PC-9 (cell line): ENCODE measurements around the gene ABCC3. TPM values are rescaled to one million over a fixed set of nuclear protein-coding genes. Genes with fewer than 3 reads are reported as not detected.

ENCODE experiments used
- BruUV-seq: library from RNA; stranded (reverse); fragments of 400-500 nt; replicated peaks from 2 replicates; lab custom pipeline; 2021; lab: Mats Ljungman, UMichigan
- CTCF ChIA-PET: fragments of 300-600 bp; sonication (Branson Sonifier 250); formaldehyde crosslinking; loops from one replicate; lab custom pipeline; 2022; ENCODE audit warnings: antibody characterized with exemption; lab: Charles Lee
- POLR2A ChIA-PET: fragments of 300-600 bp; sonication (Branson Sonifier 250); formaldehyde crosslinking; loops from one replicate; lab custom pipeline; 2022; ENCODE audit warnings: antibody characterized with exemption; ENCODE audit not compliant: unreplicated experiment; lab: Charles Lee
- DNase-seq, 2 experiments: peaks; one replicate each; pipeline versions ENCODE4 v3.0.0 to v3.0.0-alpha.2; 2015 to 2022; ENCODE audit warnings: mixed read lengths in 1 of 2
- H2AFZ ChIP-seq: fragments of 200-600 bp; sonication (generic); 2 replicates; pipeline ENCODE4 v1.8.1; 2017; ENCODE audit warnings: antibody characterized with exemption
- H3F3A ChIP-seq: fragments of 200-600 bp; sonication (generic); 2 replicates; pipeline ENCODE4 v1.8.1; 2017; ENCODE audit warnings: antibody characterized with exemption, mild to moderate bottlenecking, low read depth; ENCODE audit not compliant: insufficient read depth
- H3K27ac ChIP-seq: fragments of 200-600 bp; sonication (generic); 2 replicates; pipeline ENCODE4 v1.6.1; 2016; ENCODE audit warnings: mixed run types
- H3K27me3 ChIP-seq: fragments of 200-600 bp; sonication (generic); 2 replicates; pipeline ENCODE4 v1.6.1; 2016; ENCODE audit warnings: low read depth, mixed run types; ENCODE audit not compliant: insufficient read depth
- H3K36me3 ChIP-seq: fragments of 200-600 bp; sonication (generic); 2 replicates; pipeline ENCODE4 v1.6.1; 2016; ENCODE audit warnings: low read depth, mixed run types
- H3K4me1 ChIP-seq: fragments of 200-600 bp; sonication (generic); replicated peaks from 2 replicates; pipeline ENCODE4 v1.6.1; 2016; ENCODE audit warnings: mixed run types; ENCODE audit not compliant: insufficient read depth
- H3K4me2 ChIP-seq: fragments of 200-600 bp; sonication (generic); 2 replicates; pipeline ENCODE4 v1.6.1; 2017; ENCODE audit warnings: mixed run types
- H3K4me3 ChIP-seq: fragments of 200-600 bp; sonication (generic); 2 replicates; pipeline ENCODE4 v1.6.1; 2016; ENCODE audit warnings: mixed run types
- H3K79me2 ChIP-seq: fragments of 200-600 bp; sonication (generic); 2 replicates; pipeline ENCODE4 v1.6.1; 2017; ENCODE audit warnings: low read depth, mixed run types
- H3K9me2 ChIP-seq: fragments of 200-600 bp; sonication (generic); 2 replicates; pipeline ENCODE4 v1.8.1; 2017; ENCODE audit warnings: mild to moderate bottlenecking; ENCODE audit not compliant: insufficient read depth
- H3K9me3 ChIP-seq: fragments of 200-600 bp; sonication (generic); 2 replicates; pipeline ENCODE4 v1.8.1; 2016; ENCODE audit warnings: low read depth; ENCODE audit not compliant: insufficient read depth
- H4K20me1 ChIP-seq: fragments of 200-600 bp; sonication (generic); 2 replicates; pipeline ENCODE4 v1.8.1; 2017; ENCODE audit not compliant: insufficient read depth
- EZH2 ChIP-seq: fragments of 200-600 bp; sonication (generic); IDR thresholded peaks from 2 replicates; pipeline ENCODE4 v1.8.0; 2017; ENCODE audit warnings: antibody characterized with exemption, low read depth
- intact Hi-C: fragments of 100-400 bp; cut with micrococcal nuclease; formaldehyde crosslinking; loops from one replicate; pipeline ENCODE4 v1.10.0; 2022; ENCODE audit not compliant: unreplicated experiment
- total RNA-seq: library from RNA; stranded (reverse); gene quantifications from 2 replicates; pipeline ENCODE4 v1.2.3, GENCODE V29; 2021
- TF ChIP-seq, protein P1 (sequence below): fragments of 200-600 bp; sonication (generic); conservative IDR thresholded peaks from 2 replicates; pipeline ENCODE4 v1.6.1; 2017; ENCODE audit warnings: mixed run types, antibody characterized with exemption, mild to moderate bottlenecking, moderate library complexity

The ABCC3 gene
- total RNA-seq, 1 experiment from 2014 or later: 221 TPM

GRCh38 chr17:50632637-50633036 is 2.0 kb upstream of the ABCC3 start:
- H3K27ac ChIP-seq: no peak overlapping the region

DNA sequence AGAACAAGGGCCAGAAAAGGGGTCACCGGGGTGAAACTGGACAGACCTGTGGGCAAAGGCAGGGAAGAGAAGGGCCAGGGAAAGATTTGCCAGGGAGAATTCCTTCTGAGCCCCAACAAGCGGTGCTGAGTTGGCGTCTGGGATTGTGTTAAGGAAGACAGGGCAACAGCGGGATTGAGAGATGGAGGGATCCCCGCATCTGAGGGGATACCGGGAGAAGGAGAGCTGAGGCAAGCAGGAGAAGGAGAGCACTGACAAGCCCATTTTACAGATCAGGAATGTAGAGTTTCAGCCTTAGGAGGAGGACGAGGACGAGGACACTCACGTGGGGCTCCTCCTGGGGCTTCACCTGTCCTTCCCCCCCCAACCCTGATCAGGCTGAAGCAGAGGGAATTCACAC is 998 bp upstream of the ABCC3 start:
- ChIA-PET POLR2A (no interaction called here), CTCF (no interaction called here)
- BruUV-seq: no TSS peak
- Histone ChIP-seq H3K79me2 (peaks cover 49% of the 10 kb centered on the region), H3K4me3 (no peak overlapping the region), H3K4me2 (peak overlapping the region; percentile 96), H3K27me3 (no peaks in the 10 kb centered on the region), H3K36me3 (peaks cover 18% of the 10 kb centered on the region), H2AFZ (no peak overlapping the region), H3K27ac (no peak overlapping the region), H3K9me3 (no peaks in the 10 kb centered on the region), H3K4me1 (peaks cover 81% of the 10 kb centered on the region), H3F3A (peaks cover 72% of the 10 kb centered on the region), H3K9me2 (no peaks in the 10 kb centered on the region), H4K20me1 (no peaks in the 10 kb centered on the region)
- no peak for DNase-seq
- intact Hi-C loops: no loop called here
- TF ChIP-seq, protein P1, sequence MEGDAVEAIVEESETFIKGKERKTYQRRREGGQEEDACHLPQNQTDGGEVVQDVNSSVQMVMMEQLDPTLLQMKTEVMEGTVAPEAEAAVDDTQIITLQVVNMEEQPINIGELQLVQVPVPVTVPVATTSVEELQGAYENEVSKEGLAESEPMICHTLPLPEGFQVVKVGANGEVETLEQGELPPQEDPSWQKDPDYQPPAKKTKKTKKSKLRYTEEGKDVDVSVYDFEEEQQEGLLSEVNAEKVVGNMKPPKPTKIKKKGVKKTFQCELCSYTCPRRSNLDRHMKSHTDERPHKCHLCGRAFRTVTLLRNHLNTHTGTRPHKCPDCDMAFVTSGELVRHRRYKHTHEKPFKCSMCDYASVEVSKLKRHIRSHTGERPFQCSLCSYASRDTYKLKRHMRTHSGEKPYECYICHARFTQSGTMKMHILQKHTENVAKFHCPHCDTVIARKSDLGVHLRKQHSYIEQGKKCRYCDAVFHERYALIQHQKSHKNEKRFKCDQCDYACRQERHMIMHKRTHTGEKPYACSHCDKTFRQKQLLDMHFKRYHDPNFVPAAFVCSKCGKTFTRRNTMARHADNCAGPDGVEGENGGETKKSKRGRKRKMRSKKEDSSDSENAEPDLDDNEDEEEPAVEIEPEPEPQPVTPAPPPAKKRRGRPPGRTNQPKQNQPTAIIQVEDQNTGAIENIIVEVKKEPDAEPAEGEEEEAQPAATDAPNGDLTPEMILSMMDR: no peak
- no peak for TF ChIP-seq EZH2

More at GRCh38 chr17:50632637-50633036, 2.0 kb upstream of the ABCC3 start:
- BruUV-seq: no TSS peak
- TF ChIP-seq EZH2: no peak
- TF ChIP-seq, protein P1: no peak
- Histone ChIP-seq H3K9me2 (no peaks in the 10 kb centered on the region), H3K36me3 (peaks cover 18% of the 10 kb centered on the region), H3K9me3 (no peaks in the 10 kb centered on the region), H3F3A (peaks cover 67% of the 10 kb centered on the region), H4K20me1 (no peaks in the 10 kb centered on the region), H3K4me1 (peaks cover 81% of the 10 kb centered on the region), H3K4me3 (no peak overlapping the region), H3K79me2 (peaks cover 42% of the 10 kb centered on the region), H3K27me3 (no peaks in the 10 kb centered on the region), H3K4me2 (peak overlapping the region; percentile 43), H2AFZ (no peak overlapping the region)
- DNase-seq: no peak
- ChIA-PET CTCF (interaction anchor here (0.9 kb wide), 1 partner anchor 52 kb away, joined by 3 read pairs; no protein-coding TSS in a partner anchor), POLR2A (interaction anchor here (0.6 kb wide), 1 partner anchor 235 kb away, joined by 4 read pairs; no protein-coding TSS in a partner anchor)
- intact Hi-C loops: no loop called here

- CTCF ChIA-PET: interaction anchor here (0.6 to 4.7 kb wide), 3 partner anchors 23 to 466 kb away, joined by 3 to 33 read pairs (median 4); no protein-coding TSS in a partner anchor
- no peaks in the 10 kb centered on the region for H3K9me3 ChIP-seq
Observed at GRCh38 chr17:50634915-50635731, 442 bp downstream of the ABCC3 start.

More at GRCh38 chr17:50634915-50635731, 442 bp downstream of the ABCC3 start:
- no peak for DNase-seq
- BruUV-seq: TSS peak; percentile 54
- no peak for TF ChIP-seq EZH2
- TF ChIP-seq, protein P1: no peak
- Histone ChIP-seq H3K4me1 (peaks cover 84% of the 10 kb centered on the region), H3K36me3 (peaks cover 22% of the 10 kb centered on the region), H3K27ac (peak overlapping the region; percentile 91), H3K79me2 (peaks cover 56% of the 10 kb centered on the region), H2AFZ (peak overlapping the region; percentile 22; the same call in 1 of the 2 replicates), H3K9me2 (no peaks in the 10 kb centered on the region), H4K20me1 (no peaks in the 10 kb centered on the region), H3K4me2 (peak overlapping the region; percentile 96), H3K4me3 (peak overlapping the region; percentile 81), H3K27me3 (no peaks in the 10 kb centered on the region), H3F3A (peaks cover 83% of the 10 kb centered on the region)
- intact Hi-C loops: no loop called here
- POLR2A ChIA-PET: interaction anchor here (0.6 to 0.7 kb wide), 4 partner anchors 27 to 205 kb away, joined by 3 to 12 read pairs (median 6); no protein-coding TSS in a partner anchor
